GM23248 (cell line): ENCODE measurements around the gene CDRT4. TPM values are rescaled to one million over a fixed set of nuclear protein-coding genes. Genes with fewer than 3 reads are reported as not detected.

ENCODE experiments used
- DNase-seq: peaks from one replicate; pipeline ENCODE4 v3.0.0-alpha.2; 2015
- H2AFZ ChIP-seq: fragments of 200-600 bp; sonication (generic); 2 replicates; pipeline ENCODE4 v1.6.1; 2016; ENCODE audit warnings: antibody characterized with exemption
- H3F3A ChIP-seq: fragments of 200-600 bp; sonication (generic); 2 replicates; pipeline ENCODE4 v1.6.1; 2016; ENCODE audit warnings: mild to moderate bottlenecking, antibody characterized with exemption, mixed run types; ENCODE audit not compliant: insufficient read depth
- H3K27ac ChIP-seq: fragments of 200-600 bp; sonication (generic); 2 replicates; pipeline ENCODE4 v1.5.1; 2016; ENCODE audit warnings: mild to moderate bottlenecking
- H3K27me3 ChIP-seq: fragments of 200-600 bp; sonication (generic); replicated peaks from 2 replicates; pipeline ENCODE4 v1.6.1; 2016; ENCODE audit warnings: mild to moderate bottlenecking; ENCODE audit not compliant: insufficient read depth
- H3K36me3 ChIP-seq: fragments of 200-600 bp; sonication (generic); 2 replicates; pipeline ENCODE4 v1.6.1; 2016; ENCODE audit warnings: low read depth, mild to moderate bottlenecking
- H3K4me1 ChIP-seq: fragments of 200-600 bp; sonication (generic); 2 replicates; pipeline ENCODE4 v1.6.1; 2016; ENCODE audit warnings: mild to moderate bottlenecking; ENCODE audit not compliant: insufficient read depth
- H3K4me2 ChIP-seq: fragments of 200-600 bp; sonication (generic); one replicate; pipeline ENCODE4 v1.6.1; 2016; ENCODE audit warnings: mild to moderate bottlenecking; ENCODE audit not compliant: unreplicated experiment
- H3K4me3 ChIP-seq: fragments of 200-600 bp; sonication (generic); 2 replicates; pipeline ENCODE4 v1.5.1; 2016; ENCODE audit warnings: mild to moderate bottlenecking
- H3K79me2 ChIP-seq: fragments of 200-600 bp; sonication (generic); 2 replicates; pipeline ENCODE4 v1.6.1; 2016; ENCODE audit warnings: mild to moderate bottlenecking; ENCODE audit not compliant: insufficient read depth
- H3K9ac ChIP-seq: fragments of 200-600 bp; sonication (generic); 2 replicates; pipeline ENCODE4 v1.6.1; 2016; ENCODE audit warnings: mild to moderate bottlenecking
- H3K9me2 ChIP-seq: fragments of 200-600 bp; sonication (generic); 2 replicates; pipeline ENCODE4 v1.6.1; 2016; ENCODE audit warnings: mixed run types, mild to moderate bottlenecking, moderate library complexity; ENCODE audit not compliant: insufficient read depth
- H3K9me3 ChIP-seq: fragments of 200-600 bp; sonication (generic); one replicate; pipeline ENCODE4 v1.6.1; 2017; ENCODE audit warnings: low read depth
- H4K20me1 ChIP-seq: fragments of 200-600 bp; sonication (generic); 2 replicates; pipeline ENCODE4 v1.6.0; 2016; ENCODE audit not compliant: insufficient read depth
- EZH2 ChIP-seq: fragments of 200-600 bp; sonication (generic); IDR thresholded peaks from 2 replicates; pipeline ENCODE4 v1.6.1; 2018; ENCODE audit warnings: antibody characterized with exemption, mild to moderate bottlenecking; ENCODE audit not compliant: insufficient read depth, poor library complexity, severe bottlenecking
- EZH2phosphoT487 ChIP-seq: fragments of 200-600 bp; sonication (generic); IDR thresholded peaks from 2 replicates; pipeline ENCODE4 v1.6.1; 2018; ENCODE audit warnings: antibody characterized with exemption, moderate library complexity, mild to moderate bottlenecking, low read depth; ENCODE audit not compliant: insufficient read depth
- WGBS, 2 experiments: methylation state at CpG; one replicate each; pipeline ENCODE4 v1.1.6; 2015 to 2017; ENCODE audit warnings: low lambda C conversion rate in 2 of 2, low coverage in 1 of 2; ENCODE audit errors: missing lambda C conversion rate in 2 of 2; 5-methylcytosine and 5-hydroxymethylcytosine counted together
- in situ Hi-C: fragments of 300-500 bp; cut with MboI; formaldehyde crosslinking; loops from 2 replicates; pipeline ENCODE4 v1.15.0; 2020
- polyA plus RNA-seq: library from polyadenylated mRNA; unstranded; fragments of >200 nt; fragmentation: Nextera tagmentation; extraction: Ambion mirVana; gene quantifications from 2 replicates; pipeline ENCODE4 v1.2.1, GENCODE V29; 2016
- total RNA-seq: library from RNA; depleted of rRNA; stranded (reverse); fragments of >200 nt; shearing (Covaris generic); gene quantifications from 2 replicates; pipeline ENCODE4 v1.2.3, GENCODE V29; 2014

Gene CDRT4
- total and polyA plus RNA-seq, 2 experiments from 2014 or later = 3.0 to 3.8 TPM

GRCh38 chr17:15418781-15419180 lies 48.6 kb downstream of the CDRT4 start:
- no peak for TF ChIP-seq EZH2phosphoT487
- no peak for TF ChIP-seq EZH2
- no peak overlapping the region for H3K4me2 ChIP-seq
- H3K4me1 ChIP-seq = no peaks in the 10 kb centered on the region
- H4K20me1 ChIP-seq = no peaks in the 10 kb centered on the region
- no peak overlapping the region for H2AFZ ChIP-seq
- no peaks in the 10 kb centered on the region for H3K79me2 ChIP-seq
- no peaks in the 10 kb centered on the region for H3K9me2 ChIP-seq
- no peaks in the 10 kb centered on the region for H3K36me3 ChIP-seq
- 62 to 72% methylated on average over 7 of the region's 7 CpGs for WGBS, 2 experiments
- H3K4me3 ChIP-seq = no peak overlapping the region
- no peaks in the 10 kb centered on the region for H3F3A ChIP-seq
- no peak overlapping the region for H3K9ac ChIP-seq
- no peaks in the 10 kb centered on the region for H3K27me3 ChIP-seq
- in situ Hi-C loops = no loop called here
- H3K27ac ChIP-seq = no peak overlapping the region
- H3K9me3 ChIP-seq = no peaks in the 10 kb centered on the region
- no peak for DNase-seq

DNA sequence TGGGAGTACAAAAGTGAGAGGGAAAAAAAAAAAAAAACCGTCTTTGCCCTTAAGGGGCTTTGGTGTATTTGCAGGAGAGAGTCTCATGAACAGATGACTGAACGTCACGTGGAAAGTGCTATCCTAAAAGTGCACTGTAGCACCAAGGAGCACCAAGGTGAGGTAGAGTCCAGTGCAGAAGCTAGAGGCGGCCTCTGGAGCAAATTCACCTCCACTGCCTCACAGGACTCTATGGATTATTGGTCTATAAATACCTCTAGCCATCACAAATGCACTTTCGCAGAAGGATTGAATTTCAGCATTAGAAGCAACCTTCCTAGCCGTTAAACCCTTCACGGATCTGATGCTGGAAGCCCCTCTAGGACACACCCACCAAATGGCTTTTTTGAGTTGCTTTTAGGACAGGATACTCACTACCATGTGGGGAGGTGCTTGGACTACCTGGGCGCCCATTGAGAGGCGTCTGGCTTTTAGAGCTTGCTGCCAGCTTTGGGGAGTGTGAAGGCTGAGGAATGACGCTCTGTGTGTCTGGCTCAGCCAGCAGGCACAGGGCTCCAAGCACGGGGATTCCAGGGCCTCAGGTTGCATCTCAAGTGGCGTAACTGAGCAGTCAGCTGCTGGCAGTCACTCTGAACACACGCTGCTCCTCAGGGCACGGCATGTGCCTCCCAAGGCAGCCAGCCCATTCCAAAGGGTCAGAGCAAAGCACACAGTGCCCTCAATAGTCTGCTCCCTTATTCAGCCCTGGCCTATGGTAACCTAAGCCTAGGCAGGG lies 52.7 kb downstream of the CDRT4 start:
- H3K27me3 ChIP-seq = no peaks in the 10 kb centered on the region
- in situ Hi-C loops = no loop called here
- H3K4me2 ChIP-seq = no peak overlapping the region
- peaks cover 21% of the 10 kb centered on the region for H3K4me1 ChIP-seq
- no peak overlapping the region for H3K27ac ChIP-seq
- H3F3A ChIP-seq = peaks cover 10% of the 10 kb centered on the region; the same call in 1 of the 2 replicates
- H3K9me3 ChIP-seq = no peaks in the 10 kb centered on the region
- no peak for DNase-seq
- no peak for TF ChIP-seq EZH2
- no peak for TF ChIP-seq EZH2phosphoT487
- no peaks in the 10 kb centered on the region for H3K36me3 ChIP-seq
- WGBS, 2 experiments = 84% methylated on average over 14 of the region's 14 CpGs
- H3K9ac ChIP-seq = no peak overlapping the region
- no peak overlapping the region for H2AFZ ChIP-seq
- no peak overlapping the region for H3K4me3 ChIP-seq
- H3K79me2 ChIP-seq = no peaks in the 10 kb centered on the region
- H3K9me2 ChIP-seq = no peaks in the 10 kb centered on the region
- no peaks in the 10 kb centered on the region for H4K20me1 ChIP-seq

- Histone ChIP-seq H3K4me2 (no peak overlapping the region), H3F3A (peaks cover 20% of the 10 kb centered on the region; the same call in 1 of the 2 replicates), H3K9ac (no peak overlapping the region), H3K27ac (no peak overlapping the region), H3K79me2 (no peaks in the 10 kb centered on the region), H4K20me1 (no peaks in the 10 kb centered on the region), H3K4me3 (no peak overlapping the region), H3K27me3 (no peaks in the 10 kb centered on the region), H3K4me1 (peaks cover 27% of the 10 kb centered on the region), H2AFZ (no peak overlapping the region), H3K9me2 (no peaks in the 10 kb centered on the region), H3K36me3 (no peaks in the 10 kb centered on the region), H3K9me3 (no peaks in the 10 kb centered on the region)
- DNase-seq = no peak
- no peak for TF ChIP-seq EZH2phosphoT487
- 95 to 96% methylated on average over 9 of the region's 9 CpGs for WGBS, 2 experiments
- in situ Hi-C loops = no loop called here
These were observed 54.2 kb downstream of the CDRT4 start for GRCh38 chr17:15413101-15413771.

- Histone ChIP-seq H3K36me3 (no peaks in the 10 kb centered on the region), H3K4me2 (no peak overlapping the region), H3K79me2 (no peaks in the 10 kb centered on the region), H3K9me2 (no peaks in the 10 kb centered on the region), H3K27me3 (no peaks in the 10 kb centered on the region), H2AFZ (no peak overlapping the region), H3K9me3 (no peaks in the 10 kb centered on the region), H4K20me1 (no peaks in the 10 kb centered on the region), H3K4me3 (no peak overlapping the region), H3K27ac (no peak overlapping the region), H3K9ac (no peak overlapping the region), H3K4me1 (peaks cover 27% of the 10 kb centered on the region), H3F3A (peaks cover 20% of the 10 kb centered on the region; the same call in 1 of the 2 replicates)
- 84 to 86% methylated on average over 7 of the region's 7 CpGs for WGBS, 2 experiments
- no peak for DNase-seq
- TF ChIP-seq EZH2 (no peak), EZH2phosphoT487 (no peak)
- in situ Hi-C loops = no loop called here
These were observed 54.8 kb downstream of the CDRT4 start for GRCh38 chr17:15412606-15413005.
